Activated CD4-positive, alpha-beta T cell treated with anti-CD3 and anti-CD28 coated beads, Interleukin-2, amount 10 ng/mL, durations not matched to agents 7 days and 5 days (primary cell): Measurements from ENCODE around the gene SLC18A2. TPM values are rescaled to one million over a fixed set of nuclear protein-coding genes. Genes with fewer than 3 reads are reported as not detected.
"Not testable (repeated sequence)": the region's sequence is repeated elsewhere in the genome, so short reads cannot be mapped to it uniquely, and the experiment has no call there.

Experiments
- CTCF ChIA-PET: fragments of 350-600 bp; sonication (Branson Sonifier 250); formaldehyde crosslinking; loops from one replicate; lab custom pipeline; 2021; ENCODE audit warnings: antibody characterized with exemption; lab: Charles Lee
- POLR2A ChIA-PET: fragments of 350-600 bp; sonication (Branson Sonifier 250); formaldehyde crosslinking; loops from one replicate; lab custom pipeline; 2021; ENCODE audit warnings: antibody characterized with exemption; lab: Charles Lee
- DNase-seq: peaks from one replicate; pipeline ENCODE4 v3.0.0-alpha.2; 2020
- H3K27ac Mint-ChIP-seq: one replicate; pipeline ENCODE4 v1.8.0; 2021; ENCODE audit warnings: mild to moderate bottlenecking, moderate library complexity, mixed read lengths
- H3K27me3 Mint-ChIP-seq: one replicate; pipeline ENCODE4 v1.8.0; 2021; ENCODE audit warnings: mixed read lengths
- H3K36me3 Mint-ChIP-seq: one replicate; pipeline ENCODE4 v1.8.0; 2021; ENCODE audit warnings: low read depth, mixed read lengths
- H3K4me1 Mint-ChIP-seq: one replicate; pipeline ENCODE4 v1.8.0; 2021; ENCODE audit warnings: mixed read lengths
- H3K4me3 Mint-ChIP-seq: one replicate; pipeline ENCODE4 v1.8.0; 2021; ENCODE audit warnings: mild to moderate bottlenecking, moderate library complexity, mixed read lengths
- H3K9me3 Mint-ChIP-seq: one replicate; pipeline ENCODE4 v1.8.0; 2021; ENCODE audit warnings: mixed read lengths
- total RNA-seq, 2 experiments: library from RNA; stranded (reverse); gene quantifications; one replicate each; pipeline ENCODE4 v1.2.3, GENCODE V29; 2021

Gene SLC18A2
- total RNA-seq, 2 experiments from 2014 or later = not detected

DNA sequence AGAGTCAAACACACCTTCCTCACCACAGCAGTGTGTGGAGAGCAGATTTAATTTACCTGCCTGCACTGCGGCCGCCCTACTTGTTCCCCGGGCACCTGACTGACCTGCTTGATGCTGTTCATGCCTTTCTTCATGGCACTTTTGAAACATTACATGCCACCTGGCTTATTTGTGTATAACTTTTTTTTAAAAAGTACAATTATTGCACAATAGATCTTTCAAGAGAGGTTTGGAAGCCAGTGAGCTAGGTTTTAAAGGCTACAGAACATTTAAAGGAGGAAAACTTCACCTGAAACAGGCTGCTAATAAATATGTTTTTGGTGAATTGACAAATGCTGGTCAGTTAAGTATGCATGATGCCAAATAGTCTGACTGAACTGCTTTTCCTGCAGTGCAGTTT lies 33.1 kb downstream of the SLC18A2 start:
- Mint-ChIP-seq H3K36me3 (no peaks in the 10 kb centered on the region), H3K27ac (no peak overlapping the region), H3K9me3 (no peaks in the 10 kb centered on the region), H3K4me1 (no peaks in the 10 kb centered on the region), H3K27me3 (no peaks in the 10 kb centered on the region), H3K4me3 (no peak overlapping the region)
- DNase-seq = no peak
- CTCF ChIA-PET = no interaction called here
- POLR2A ChIA-PET = no interaction called here

DNA sequence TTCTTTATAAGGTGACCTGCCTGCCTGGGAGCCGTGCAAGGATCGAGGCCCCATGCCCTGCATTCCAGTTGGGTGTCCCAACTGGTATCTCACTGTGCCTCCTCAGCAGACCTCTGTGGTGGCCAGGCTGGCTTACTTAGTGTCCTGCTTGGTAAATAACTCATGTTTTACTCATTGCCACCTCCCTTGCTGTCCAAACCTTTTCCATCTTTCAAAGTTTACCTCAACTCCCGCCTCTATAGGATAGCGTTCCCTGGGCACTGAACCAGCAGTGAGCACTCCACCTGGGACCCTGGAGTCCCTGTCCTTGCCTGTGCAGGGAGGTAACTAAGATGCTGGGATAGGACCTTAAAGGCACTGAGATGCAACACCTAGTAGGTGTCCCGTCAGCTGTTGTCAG lies 33.6 kb downstream of the SLC18A2 start:
- CTCF ChIA-PET = no interaction called here
- Mint-ChIP-seq H3K36me3 (no peaks in the 10 kb centered on the region), H3K9me3 (no peaks in the 10 kb centered on the region), H3K4me1 (no peaks in the 10 kb centered on the region), H3K27ac (no peak overlapping the region), H3K4me3 (no peak overlapping the region), H3K27me3 (no peaks in the 10 kb centered on the region)
- DNase-seq = no peak
- POLR2A ChIA-PET = no interaction called here

DNA sequence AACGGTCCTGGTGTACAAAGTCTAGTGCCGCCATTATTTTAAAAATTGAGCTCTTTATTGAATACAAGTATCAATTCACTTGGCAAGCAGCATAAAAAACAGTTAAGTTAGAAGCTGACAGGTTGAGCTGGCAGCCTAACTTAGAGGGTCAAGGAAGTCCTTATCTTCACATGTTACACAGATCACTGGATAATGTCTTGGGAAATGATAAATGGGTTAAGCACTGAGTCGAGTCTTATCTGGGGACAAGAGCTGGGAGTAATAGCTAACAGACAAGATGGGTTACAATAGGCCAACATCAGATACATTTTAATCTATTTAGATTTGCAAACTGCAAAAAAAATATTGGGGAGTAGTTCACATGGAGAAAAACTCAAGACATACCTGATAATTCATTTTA lies 34.2 kb downstream of the SLC18A2 start:
- no peaks in the 10 kb centered on the region for H3K4me1 Mint-ChIP-seq
- H3K27ac Mint-ChIP-seq = no peak overlapping the region
- H3K4me3 Mint-ChIP-seq = no peak overlapping the region
- H3K36me3 Mint-ChIP-seq = no peaks in the 10 kb centered on the region
- POLR2A ChIA-PET = no interaction called here
- CTCF ChIA-PET = no interaction called here
- H3K9me3 Mint-ChIP-seq = no peaks in the 10 kb centered on the region
- no peak for DNase-seq
- no peaks in the 10 kb centered on the region for H3K27me3 Mint-ChIP-seq

DNA sequence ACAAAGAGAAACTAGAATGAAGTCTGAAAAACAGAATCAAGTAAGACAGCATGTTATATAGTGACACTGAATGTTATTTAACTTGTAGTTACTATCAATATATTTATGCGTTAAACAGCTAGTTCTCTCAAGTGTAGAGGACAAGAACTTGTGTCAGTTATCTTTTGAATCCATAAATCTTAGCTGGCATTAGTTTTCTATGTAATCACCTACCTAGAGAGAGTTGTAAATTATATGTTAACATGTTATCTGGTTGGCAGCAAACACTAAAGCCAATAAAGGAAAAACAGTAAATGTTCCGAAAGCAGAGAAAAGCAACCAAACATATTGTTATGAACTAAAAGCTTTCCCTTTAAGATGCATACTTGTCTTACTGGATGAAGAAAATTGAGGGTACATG lies 36.8 kb downstream of the SLC18A2 start:
- Mint-ChIP-seq H3K4me1 (no peaks in the 10 kb centered on the region), H3K36me3 (no peaks in the 10 kb centered on the region), H3K27ac (no peak overlapping the region), H3K9me3 (no peaks in the 10 kb centered on the region), H3K27me3 (no peaks in the 10 kb centered on the region), H3K4me3 (no peak overlapping the region)
- POLR2A ChIA-PET = no interaction called here
- no peak for DNase-seq
- CTCF ChIA-PET = no interaction called here

DNA sequence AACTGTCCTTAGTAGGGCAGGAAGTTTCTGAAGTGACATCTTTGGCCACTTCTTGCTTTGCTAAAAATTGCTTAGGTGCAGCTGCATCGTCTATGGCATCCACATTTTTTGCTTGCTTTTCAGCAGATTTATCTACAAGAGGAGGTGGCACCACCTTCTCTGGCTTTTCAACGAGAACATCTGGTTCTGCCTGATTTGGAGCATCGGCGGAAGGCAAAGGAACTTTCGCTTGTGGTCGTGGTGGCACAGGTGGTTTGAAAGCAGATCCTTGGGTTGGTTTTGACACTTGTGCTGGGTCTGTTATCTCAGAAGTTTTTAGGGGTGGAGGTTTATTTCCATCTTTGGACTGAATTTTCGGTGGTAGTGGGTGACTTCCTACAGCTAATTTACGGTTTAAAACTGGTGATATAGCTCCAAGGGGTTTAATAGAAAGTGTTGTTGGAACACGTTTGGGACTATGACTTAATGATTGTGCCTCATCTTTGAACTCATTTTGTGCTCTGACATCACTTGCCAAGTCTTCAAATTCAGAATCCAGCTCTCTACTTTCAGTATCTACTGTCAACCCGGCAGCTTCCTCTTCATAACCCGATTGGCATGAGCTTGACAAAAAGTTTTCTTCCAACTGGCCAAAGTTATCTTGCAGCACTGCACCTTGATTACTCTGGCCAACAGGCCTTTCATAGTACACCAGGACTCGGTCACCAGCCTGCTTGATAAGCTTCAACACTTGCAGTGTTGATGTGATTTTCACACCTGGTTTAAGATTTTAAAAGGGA lies 44.0 kb downstream of the SLC18A2 start:
- Mint-ChIP-seq H3K27me3 (no peaks in the 10 kb centered on the region), H3K9me3 (no peaks in the 10 kb centered on the region), H3K27ac (peak overlapping the region; percentile 10), H3K4me1 (peaks cover 10% of the 10 kb centered on the region), H3K4me3 (no peak overlapping the region), H3K36me3 (peaks cover 20% of the 10 kb centered on the region)
- ChIA-PET POLR2A (no interaction called here), CTCF (interaction anchor here (0.6 to 1.1 kb wide), 2 partner anchors 11 to 68 kb away, joined by 3 to 4 read pairs; no protein-coding TSS in a partner anchor)
- no peak for DNase-seq

DNA sequence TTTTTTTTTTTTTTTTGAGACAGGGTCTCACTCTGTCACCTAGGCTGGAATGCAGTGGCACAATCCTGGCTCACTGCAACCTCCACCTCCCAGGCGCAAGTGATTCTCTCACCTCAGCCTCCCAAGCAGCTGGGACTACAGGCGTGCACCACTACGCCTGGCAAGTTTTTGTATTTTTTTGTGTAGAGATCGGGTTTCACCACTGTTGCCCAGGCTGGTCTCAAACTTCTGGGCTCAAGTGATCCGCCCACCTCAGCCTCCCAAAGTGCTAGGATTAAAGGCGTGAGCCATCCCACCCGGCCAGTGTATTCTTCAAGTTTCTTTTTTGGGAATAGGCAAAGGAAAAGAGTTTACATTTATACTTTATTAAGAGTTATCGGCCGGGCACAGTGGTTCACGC lies 50.0 kb downstream of the SLC18A2 start:
- H3K36me3 Mint-ChIP-seq = peaks cover 10% of the 10 kb centered on the region
- DNase-seq, H3K9me3 Mint-ChIP-seq, POLR2A ChIA-PET, H3K4me3 Mint-ChIP-seq, H3K27ac Mint-ChIP-seq, H3K27me3 Mint-ChIP-seq, H3K4me1 Mint-ChIP-seq, CTCF ChIA-PET: not testable (repeated sequence)

DNA sequence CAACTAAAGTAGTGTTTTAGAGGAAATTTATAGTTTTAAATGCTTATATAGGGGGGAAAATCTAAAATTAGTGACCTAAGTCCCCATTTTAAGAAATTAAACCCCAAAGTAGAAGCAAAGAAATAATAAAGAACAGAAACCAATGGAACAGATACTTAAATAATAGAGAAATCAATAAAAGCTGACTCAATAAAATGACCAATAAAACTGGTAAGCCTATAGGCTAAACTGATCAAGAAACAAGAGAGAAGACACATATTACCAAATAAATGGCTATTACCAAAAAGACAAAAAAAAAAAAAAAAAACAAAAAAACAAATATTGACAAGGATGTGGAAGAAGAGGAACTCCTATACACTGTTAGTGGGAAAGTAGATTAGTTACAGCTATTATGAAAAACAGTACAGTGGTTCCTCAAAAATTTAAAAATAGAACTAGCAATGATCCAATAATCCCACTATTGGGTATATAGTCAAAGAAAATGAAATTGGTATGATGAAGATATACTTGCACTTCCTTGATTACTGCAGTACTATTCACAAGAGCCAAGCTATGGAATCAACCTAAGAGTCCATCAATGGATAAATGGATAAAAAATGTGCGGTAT lies 53.2 kb downstream of the SLC18A2 start:
- no peak overlapping the region for H3K4me3 Mint-ChIP-seq
- CTCF ChIA-PET = no interaction called here
- no peak overlapping the region for H3K27ac Mint-ChIP-seq
- H3K4me1 Mint-ChIP-seq = no peaks in the 10 kb centered on the region
- POLR2A ChIA-PET = interaction anchor here (0.7 kb wide), 1 partner anchor 65 kb away, joined by 3 read pairs; no protein-coding TSS in a partner anchor
- no peaks in the 10 kb centered on the region for H3K9me3 Mint-ChIP-seq
- no peak for DNase-seq
- no peaks in the 10 kb centered on the region for H3K27me3 Mint-ChIP-seq
- H3K36me3 Mint-ChIP-seq = peaks cover 10% of the 10 kb centered on the region

DNA sequence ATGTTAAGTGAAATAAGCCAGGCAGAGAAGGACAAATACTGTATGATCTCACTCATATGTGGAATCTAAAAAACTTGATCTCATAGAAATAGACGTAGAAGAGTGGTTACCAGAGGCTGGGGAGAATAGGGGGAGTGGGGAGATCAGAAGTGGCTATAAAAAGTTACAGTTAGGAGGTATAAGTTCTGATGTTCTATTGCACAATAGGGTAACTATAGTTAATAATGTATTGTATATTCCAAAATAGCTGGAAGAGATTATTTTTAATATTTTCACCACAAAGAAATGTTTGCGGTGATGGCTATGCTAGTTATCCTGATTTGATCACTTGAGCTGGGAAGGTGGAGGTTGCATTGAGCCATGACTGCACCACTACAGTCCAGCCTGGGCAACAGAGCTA lies 53.8 kb downstream of the SLC18A2 start:
- H3K36me3 Mint-ChIP-seq = peaks cover 6% of the 10 kb centered on the region
- POLR2A ChIA-PET = interaction anchor here (0.7 kb wide), 1 partner anchor 65 kb away, joined by 3 read pairs; no protein-coding TSS in a partner anchor
- no peaks in the 10 kb centered on the region for H3K4me1 Mint-ChIP-seq
- CTCF ChIA-PET = no interaction called here
- DNase-seq = no peak
- no peak overlapping the region for H3K4me3 Mint-ChIP-seq
- no peaks in the 10 kb centered on the region for H3K27me3 Mint-ChIP-seq
- no peaks in the 10 kb centered on the region for H3K9me3 Mint-ChIP-seq
- no peak overlapping the region for H3K27ac Mint-ChIP-seq

DNA sequence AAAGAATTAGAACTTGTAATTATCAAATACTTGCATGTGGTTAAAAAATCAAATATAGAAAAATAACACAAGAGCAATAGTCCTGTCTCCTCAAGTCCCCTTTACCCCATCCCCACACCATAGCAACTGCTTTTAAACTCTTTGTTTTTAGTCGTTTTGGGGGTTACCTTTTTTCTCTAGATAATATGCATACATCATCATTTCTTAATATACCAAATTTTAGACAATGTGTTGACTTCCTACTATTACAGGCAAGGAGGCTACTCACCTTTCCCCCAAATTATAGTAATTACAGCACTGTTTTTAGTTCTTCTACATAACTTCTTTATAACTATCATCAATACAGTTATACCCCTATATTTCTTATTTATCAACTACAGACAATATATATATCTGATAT lies 57.3 kb downstream of the SLC18A2 start:
- Mint-ChIP-seq H3K4me3 (no peak overlapping the region), H3K9me3 (peaks cover 4% of the 10 kb centered on the region), H3K36me3 (peaks cover 15% of the 10 kb centered on the region), H3K4me1 (no peaks in the 10 kb centered on the region), H3K27ac (no peak overlapping the region), H3K27me3 (no peaks in the 10 kb centered on the region)
- POLR2A ChIA-PET = no interaction called here
- no peak for DNase-seq
- CTCF ChIA-PET = no interaction called here

DNA sequence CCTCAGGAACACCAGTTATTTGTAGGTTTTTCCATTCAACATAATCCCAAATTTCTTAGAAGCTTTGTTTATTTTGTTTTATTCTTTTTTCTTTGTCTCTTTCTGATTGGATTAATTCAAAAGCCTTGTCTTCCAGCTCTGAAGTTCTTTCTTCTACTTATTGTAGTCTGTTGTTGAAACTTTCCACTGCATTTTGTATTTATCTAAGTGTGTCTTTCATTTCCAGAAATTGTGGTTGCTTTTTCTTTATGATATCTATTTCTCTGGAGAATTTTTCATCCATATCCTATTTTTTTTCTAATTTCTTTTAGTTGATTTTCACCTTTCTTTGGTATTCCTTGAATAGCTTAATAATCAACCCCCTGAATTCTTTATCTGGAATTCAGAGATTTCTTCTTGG lies 58.5 kb downstream of the SLC18A2 start:
- DNase-seq = no peak
- Mint-ChIP-seq H3K36me3 (peaks cover 19% of the 10 kb centered on the region), H3K4me3 (no peak overlapping the region), H3K27me3 (no peaks in the 10 kb centered on the region), H3K4me1 (no peaks in the 10 kb centered on the region), H3K27ac (no peak overlapping the region), H3K9me3 (peaks cover 5% of the 10 kb centered on the region)
- ChIA-PET CTCF (no interaction called here), POLR2A (no interaction called here)

DNA sequence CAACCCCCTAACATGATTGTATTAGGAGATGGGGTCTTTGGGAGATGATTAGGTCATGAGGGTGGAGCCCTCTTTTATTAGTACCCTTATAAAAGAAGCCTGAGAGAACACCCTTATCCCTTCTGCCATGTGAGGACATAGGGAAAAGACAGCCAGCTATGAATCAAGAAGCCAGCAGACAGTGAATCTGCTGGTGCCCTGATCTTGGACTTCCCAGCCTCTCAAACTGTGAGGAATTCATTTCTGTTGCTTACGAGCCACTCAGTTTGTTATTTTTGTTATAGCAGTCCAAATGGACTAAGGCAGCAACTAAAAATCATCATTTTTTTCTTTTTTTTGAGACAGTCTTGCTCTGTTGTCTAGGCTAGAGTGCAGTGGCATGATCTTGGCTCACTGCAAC lies 59.8 kb downstream of the SLC18A2 start:
- DNase-seq = no peak
- Mint-ChIP-seq H3K4me3 (no peak overlapping the region), H3K27me3 (no peaks in the 10 kb centered on the region), H3K9me3 (peaks cover 7% of the 10 kb centered on the region), H3K36me3 (peaks cover 18% of the 10 kb centered on the region), H3K27ac (no peak overlapping the region), H3K4me1 (no peaks in the 10 kb centered on the region)
- POLR2A ChIA-PET = no interaction called here
- CTCF ChIA-PET = no interaction called here

DNA sequence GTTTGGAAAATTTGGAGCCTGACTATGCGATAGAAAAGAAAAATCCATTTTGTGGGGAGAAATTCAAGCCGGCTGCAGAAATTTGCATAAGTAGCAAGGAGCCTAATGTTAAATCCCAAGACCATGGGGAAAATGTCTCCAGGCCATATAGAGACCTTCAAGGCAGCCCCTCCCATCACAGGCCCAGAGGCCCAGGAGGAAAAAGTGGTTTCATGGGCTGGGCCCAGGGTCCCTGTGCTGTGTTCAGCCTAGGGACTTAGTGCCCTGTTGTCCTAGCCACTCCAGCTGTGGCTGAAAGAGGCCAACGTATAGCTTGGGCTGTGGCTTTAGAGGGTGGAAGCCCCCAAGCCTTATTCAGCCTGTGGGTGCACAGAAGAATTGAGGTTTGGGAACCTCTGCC lies 62.5 kb downstream of the SLC18A2 start:
- H3K27ac Mint-ChIP-seq, H3K9me3 Mint-ChIP-seq, H3K4me3 Mint-ChIP-seq, POLR2A ChIA-PET, H3K27me3 Mint-ChIP-seq, H3K4me1 Mint-ChIP-seq, CTCF ChIA-PET, DNase-seq: not testable (repeated sequence)
- H3K36me3 Mint-ChIP-seq = peaks cover 18% of the 10 kb centered on the region

DNA sequence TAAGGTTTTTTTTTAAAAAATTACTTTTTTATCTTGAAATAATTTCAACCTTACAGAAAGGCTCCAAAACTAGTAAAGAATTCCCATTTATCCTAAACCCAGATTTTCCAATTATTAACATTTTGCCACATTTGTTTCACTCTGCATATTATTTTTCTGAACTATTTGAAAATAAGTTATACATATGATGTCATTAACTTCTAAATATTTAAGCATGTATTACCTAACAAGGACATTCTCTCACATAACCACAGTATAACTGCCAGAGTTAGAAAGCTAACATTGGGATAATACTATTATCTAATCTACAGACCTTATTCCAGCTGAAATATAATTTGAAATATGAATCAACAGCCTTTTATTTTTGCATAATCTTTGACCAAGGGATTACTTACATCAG lies 65.8 kb downstream of the SLC18A2 start:
- DNase-seq = no peak
- Mint-ChIP-seq H3K27ac (no peak overlapping the region), H3K27me3 (no peaks in the 10 kb centered on the region), H3K4me1 (peaks cover 1% of the 10 kb centered on the region), H3K36me3 (peaks cover 16% of the 10 kb centered on the region), H3K4me3 (no peak overlapping the region), H3K9me3 (peaks cover 5% of the 10 kb centered on the region)
- ChIA-PET POLR2A (no interaction called here), CTCF (interaction anchor here (0.6 kb wide), 1 partner anchor 824 kb away, joined by 3 read pairs; no protein-coding TSS in a partner anchor)
